Stimulated activated CD4-positive, alpha-beta T cell treated with anti-CD3 and anti-CD28 coated beads, Interleukin-4, amount 100 ng/mL, for 48 hours (primary cell): ENCODE results near the gene RNF207.

ENCODE experiments used
- DNase-seq, 2 donors: peaks; one replicate each; pipeline ENCODE4 v3.0.0-alpha.2; 2020; ENCODE audit warnings: low read depth in 2 of 2

The RNF207 gene

GRCh38 chr1:6249739-6250689, 44.1 kb downstream of the RNF207 start:
- no peak for DNase-seq

GRCh38 chr1:6251233-6251632, 45.3 kb downstream of the RNF207 start:
- no peak for DNase-seq

GRCh38 chr1:6251681-6252373, 45.9 kb downstream of the RNF207 start:
- no peak for DNase-seq

- DNase-seq: no peak
Observed at GRCh38 chr1:6252374-6252710, 46.4 kb downstream of the RNF207 start.

GRCh38 chr1:6253380-6253779, 47.5 kb downstream of the RNF207 start:
- no peak for DNase-seq

GRCh38 chr1:6254691-6255090, 48.8 kb downstream of the RNF207 start:
- DNase-seq: no peak

GRCh38 chr1:6256645-6257044, 50.7 kb downstream of the RNF207 start:
- DNase-seq: no peak

- no peak for DNase-seq
Observed at GRCh38 chr1:6257541-6258069, 51.7 kb downstream of the RNF207 start.

GRCh38 chr1:6258675-6259074, 52.8 kb downstream of the RNF207 start:
- no peak for DNase-seq

GRCh38 chr1:6259491-6260362, 53.8 kb downstream of the RNF207 start:
- DNase-seq: peak; percentile 67 to 69

GRCh38 chr1:6260433-6260934, 54.6 kb downstream of the RNF207 start:
- no peak for DNase-seq

- peak in 1 of 2 donors; percentile 58 for DNase-seq
Observed at GRCh38 chr1:6260961-6261614, 55.2 kb downstream of the RNF207 start, which contains the start of gene GPR153. Gene GPR153, minus strand, starts transcription at chr1:6261098. Its CDS starts 6,193 bp downstream, at chr1:6254905.

GRCh38 chr1:6261615-6261995, 55.7 kb downstream of the RNF207 start:
- no peak for DNase-seq

- DNase-seq: no peak
Observed at GRCh38 chr1:6262555-6263420, 56.9 kb downstream of the RNF207 start.

GRCh38 chr1:6263716-6264115, 57.8 kb downstream of the RNF207 start:
- DNase-seq: no peak

GRCh38 chr1:6265151-6265550, 59.2 kb downstream of the RNF207 start:
- DNase-seq: no peak

- DNase-seq: no peak
Observed at GRCh38 chr1:6266641-6267040, 60.7 kb downstream of the RNF207 start.

GRCh38 chr1:6267686-6268322, 61.9 kb downstream of the RNF207 start:
- no peak for DNase-seq

GRCh38 chr1:6268415-6268814, 62.5 kb downstream of the RNF207 start:
- no peak for DNase-seq

- no peak for DNase-seq
Observed at GRCh38 chr1:6269296-6269695, 63.4 kb downstream of the RNF207 start.
